ENCODE results near the gene LRRC8D. TPM values are rescaled to one million over a fixed set of nuclear protein-coding genes. Genes with fewer than 3 reads are reported as not detected.

LRRC8D gene
- total and polyA plus RNA-seq, 9 of the 15 experiments (the other 6 are each of a cell fraction or from before 2014, with no cell fraction given): 3.4 to 53.9 (median 15.9) TPM

- no peak for TF ChIP-seq ZC3H4 (CRISPR knock-in tag; IDR thresholded peaks at IDR 0.05; ENCODE audit: borderline replicate concordance)
- TF ChIP-seq MCM3 (IDR thresholded peaks at IDR 0.05): no peak
- TF ChIP-seq EZH2 (IDR thresholded peaks at IDR 0.05; ENCODE audit: borderline replicate concordance, low read depth, low read length): no peak
- no peak for TF ChIP-seq CSDE1 (IDR thresholded peaks at IDR 0.05)
- TF ChIP-seq POLR3A (IDR thresholded peaks at IDR 0.05; ENCODE audit: borderline replicate concordance, extremely low read depth, insufficient read depth, insufficient read length): no peak
- TF ChIP-seq OTX1 (CRISPR knock-in tag; IDR thresholded peaks at IDR 0.05): no peak
- TF ChIP-seq HDAC6 (IDR thresholded peaks at IDR 0.05; ENCODE audit: low read depth, low read length): no peak
- no peak for TF ChIP-seq THRA (IDR thresholded peaks at IDR 0.05)
- peak; percentile 39; the same call in 1 of the 2 replicates for TF ChIP-seq CHD2 (IDR thresholded peaks at IDR 0.05; ENCODE audit: low read depth, low read length)
- TF ChIP-seq ZNF280B (CRISPR knock-in tag; IDR thresholded peaks at IDR 0.05): no peak
- no peak for TF ChIP-seq ZNF398 (CRISPR knock-in tag; IDR thresholded peaks at IDR 0.05)
- TF ChIP-seq ZBTB11 (CRISPR knock-in tag; IDR thresholded peaks at IDR 0.05): peak in 1 of 3 experiments; percentile 62; a peak in 2 of 6 replicates
- TF ChIP-seq CHCHD3 (CRISPR knock-in tag; IDR thresholded peaks at IDR 0.05): no peak
- TF ChIP-seq ARID1B (IDR thresholded peaks at IDR 0.05): peak; percentile 93
- TF ChIP-seq ZBTB8A (IDR thresholded peaks at IDR 0.05; ENCODE audit: partially characterized antibody): no peak
- TF ChIP-seq IRF2 (CRISPR knock-in tag; IDR thresholded peaks at IDR 0.05): no peak
- peak; percentile 72 for TF ChIP-seq JUND (IDR thresholded peaks at IDR 0.05; ENCODE audit: borderline replicate concordance, low read depth, low read length)
- peak; percentile 22; the same call in 1 of the 3 replicates for TF ChIP-seq JUND (tag; IDR thresholded peaks at IDR 0.05; ENCODE audit: borderline replicate concordance, low read depth, low read length)
- no peak for TF ChIP-seq ZNF3 (CRISPR knock-in tag; IDR thresholded peaks at IDR 0.05)
- peak; percentile 80 for TF ChIP-seq PHB2 (IDR thresholded peaks at IDR 0.05; ENCODE audit: low read depth)
- no peak for TF ChIP-seq ZNF785 (CRISPR knock-in tag; IDR thresholded peaks at IDR 0.05)
These were observed 3.0 kb downstream of the LRRC8D start (continued) for GRCh38 chr1:89823679-89824292.
